C4-2B (cell line): ENCODE data around the gene FAM110A.

Experiments
- H3K27ac ChIP-seq: fragments of 450-650 bp; 2 replicates; pipeline ENCODE4 v1.5.1; 2017
- CTCF ChIP-seq: fragments of 450-650 bp; conservative IDR thresholded peaks from 2 replicates; pipeline ENCODE4 v1.5.1; 2017; ENCODE audit warnings: mild to moderate bottlenecking
- ZFX ChIP-seq: fragments of 450-650 bp; IDR thresholded peaks from 2 replicates; pipeline ENCODE4 v1.6.1; 2017

Gene FAM110A

GRCh38 chr20:840503-840857 is 7.0 kb downstream of the FAM110A start:
- peak overlapping the region; percentile 92 for H3K27ac ChIP-seq
- no peak for TF ChIP-seq ZFX

- TF ChIP-seq CTCF: no peak
- TF ChIP-seq ZFX: peak; percentile 44; the same call in 1 of the 2 replicates
- peak overlapping the region; percentile 92 for H3K27ac ChIP-seq
These were observed 7.5 kb downstream of the FAM110A start for GRCh38 chr20:840858-841567.

GRCh38 chr20:841568-842546 is 8.3 kb downstream of the FAM110A start:
- peak overlapping the region; percentile 92 for H3K27ac ChIP-seq
- no peak for TF ChIP-seq ZFX
- TF ChIP-seq CTCF: no peak

GRCh38 chr20:842547-842940 is 9.0 kb downstream of the FAM110A start:
- H3K27ac ChIP-seq: peak overlapping the region; percentile 92
- TF ChIP-seq ZFX (no peak), CTCF (no peak)

GRCh38 chr20:843912-844311 is 10.4 kb downstream of the FAM110A start:
- TF ChIP-seq CTCF: no peak
- TF ChIP-seq ZFX: no peak
- H3K27ac ChIP-seq: peak overlapping the region; percentile 92

- H3K27ac ChIP-seq: peak overlapping the region; percentile 92
- TF ChIP-seq ZFX (no peak), CTCF (no peak)
These were observed 11.1 kb downstream of the FAM110A start for GRCh38 chr20:844473-845225.

- no peak for TF ChIP-seq ZFX
- TF ChIP-seq CTCF: no peak
- peak overlapping the region; percentile 92 for H3K27ac ChIP-seq
These were observed 11.8 kb downstream of the FAM110A start for GRCh38 chr20:845226-845868.
